ENCODE measurements around the gene DIP2C.
"Not testable (repeated sequence)": the region's sequence is repeated elsewhere in the genome, so short reads cannot be mapped to it uniquely, and the experiment has no call there.

DIP2C gene

DNA sequence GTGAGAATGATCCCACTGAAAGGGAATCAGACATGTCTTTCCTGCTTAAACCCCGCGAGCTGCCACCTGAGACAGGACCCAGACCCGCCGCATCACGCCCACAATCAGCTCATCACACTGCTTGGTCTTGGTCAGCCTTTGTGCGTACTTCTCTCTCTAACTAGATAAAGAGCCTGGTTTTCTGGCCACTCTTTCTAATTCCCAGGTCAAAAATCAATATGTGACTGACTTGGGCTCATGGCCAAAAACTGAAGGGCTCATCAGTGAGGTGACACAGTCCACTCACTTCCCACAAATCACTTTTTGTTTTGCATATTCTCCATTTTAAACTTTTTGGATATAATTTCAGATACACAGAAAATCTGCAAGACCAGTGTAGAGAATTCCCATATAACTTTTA lies 247.3 kb downstream of the DIP2C start:
- no peak for DNase-seq (ENCODE audit: low read depth)

DNA sequence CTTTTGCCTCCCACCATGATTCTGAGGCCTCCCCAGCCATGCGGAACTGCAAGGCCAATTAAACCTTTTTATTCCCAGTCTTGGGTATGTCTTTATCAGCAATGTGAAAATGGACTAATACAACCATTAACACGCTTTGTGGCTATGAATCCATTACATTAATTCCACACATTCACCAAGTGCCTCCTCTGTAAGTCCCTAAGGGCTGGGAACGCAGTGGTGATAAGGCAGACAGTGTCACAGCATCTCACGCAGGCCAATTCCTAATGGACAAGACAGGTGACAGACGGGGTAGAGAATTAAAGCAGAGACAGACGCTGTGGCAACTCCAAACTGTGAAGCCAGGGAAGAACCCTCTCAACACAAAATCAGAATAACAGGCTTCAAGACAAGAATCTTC lies 247.8 kb downstream of the DIP2C start:
- no peak for DNase-seq (ENCODE audit: low read depth)

- no peak for DNase-seq (ENCODE audit: low read depth)
These were observed 249.3 kb downstream of the DIP2C start for GRCh38 chr10:440127-440526.

GRCh38 chr10:437698-438490 lies 251.6 kb downstream of the DIP2C start:
- no peak for DNase-seq (ENCODE audit: low read depth)

DNA sequence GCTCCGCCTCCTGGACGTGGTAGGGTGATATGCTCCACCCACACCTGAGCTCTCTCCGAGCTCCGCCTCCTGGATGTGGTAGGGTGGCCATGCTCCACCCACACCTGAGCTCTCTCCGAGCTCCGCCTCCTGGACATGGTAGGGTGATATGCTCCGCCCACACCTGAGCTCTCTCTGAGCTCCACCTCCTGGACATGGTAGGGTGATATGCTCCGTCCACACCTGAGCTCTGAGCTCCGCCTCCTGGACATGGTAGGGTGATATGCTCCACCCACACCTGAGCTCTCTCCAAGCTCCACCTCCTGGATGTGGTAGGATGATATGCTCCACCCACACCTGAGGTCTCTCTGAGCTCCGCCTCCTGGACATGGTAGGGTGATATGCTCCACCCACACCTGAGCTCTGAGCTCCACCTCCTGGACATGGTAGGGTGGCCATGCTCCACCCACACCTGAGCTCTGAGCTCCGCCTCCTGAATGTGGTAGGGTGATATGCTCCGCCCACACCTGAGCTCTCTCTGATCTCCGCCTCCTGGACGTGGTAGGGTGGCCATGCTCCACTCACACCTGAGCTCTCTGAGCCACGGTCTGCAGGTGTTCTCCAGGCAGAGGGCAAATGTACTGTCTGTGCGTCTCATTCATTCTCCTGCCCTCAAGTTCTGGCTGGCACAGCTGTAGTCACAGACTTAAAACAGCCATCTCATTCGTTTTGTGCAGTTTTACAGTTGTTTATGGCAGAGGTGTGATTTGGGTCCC lies 252.4 kb downstream of the DIP2C start:
- DNase-seq (ENCODE audit: low read depth): no peak

DNA sequence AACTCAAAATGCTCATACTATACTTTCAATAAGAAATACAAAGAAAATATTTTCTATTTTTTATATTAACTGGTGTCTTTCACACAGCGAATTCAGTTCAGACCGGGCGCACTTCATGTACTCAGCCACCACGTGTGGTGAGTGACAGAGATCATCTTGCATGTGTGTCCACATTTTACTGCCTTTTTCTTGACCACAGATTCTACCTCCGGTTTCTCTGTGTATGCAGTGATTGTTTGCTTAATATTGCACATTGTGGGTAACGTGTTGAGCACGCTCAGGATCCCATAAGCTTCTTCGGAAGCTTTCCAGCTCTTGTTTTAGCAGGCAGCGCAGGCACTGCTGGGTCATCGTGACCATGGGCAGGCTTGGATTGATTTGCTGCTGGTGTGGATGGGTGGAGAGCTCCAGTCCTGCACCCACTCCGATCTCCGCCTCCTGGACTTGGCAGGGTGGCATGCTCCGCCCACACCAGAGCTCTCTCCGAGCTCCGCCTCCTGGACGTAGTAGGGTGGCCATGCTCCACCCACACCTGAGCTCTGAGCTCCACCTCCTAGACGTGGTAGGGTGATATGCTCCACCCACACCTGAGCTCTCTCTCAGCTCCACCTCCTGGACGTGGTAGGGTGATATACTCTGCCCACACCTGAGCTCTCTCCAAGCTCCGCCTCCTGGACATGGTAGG lies 253.3 kb downstream of the DIP2C start:
- no peak for DNase-seq (ENCODE audit: low read depth)

GRCh38 chr10:435397-435796 lies 254.1 kb downstream of the DIP2C start:
- DNase-seq (ENCODE audit: low read depth): no peak

DNA sequence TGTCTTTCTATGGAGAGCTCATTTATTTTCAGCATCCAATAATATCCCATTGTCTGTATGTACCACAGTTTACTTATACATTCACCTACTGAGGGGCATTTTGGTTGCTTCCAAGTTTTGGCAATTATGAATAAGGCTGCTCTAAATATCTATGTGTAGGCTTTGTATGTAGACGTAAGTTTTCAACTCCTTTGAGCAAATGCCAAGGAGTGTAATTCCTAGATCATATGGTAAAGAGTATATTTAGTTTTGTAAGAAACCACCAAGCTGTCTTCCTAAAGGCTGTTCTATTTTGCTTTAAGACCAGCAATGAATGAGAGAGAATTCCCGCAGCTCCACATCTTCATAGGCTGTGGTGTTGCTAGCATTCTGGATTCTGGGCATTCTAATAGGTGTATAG lies 259.8 kb downstream of the DIP2C start:
- no peak for DNase-seq (ENCODE audit: low read depth)

DNA sequence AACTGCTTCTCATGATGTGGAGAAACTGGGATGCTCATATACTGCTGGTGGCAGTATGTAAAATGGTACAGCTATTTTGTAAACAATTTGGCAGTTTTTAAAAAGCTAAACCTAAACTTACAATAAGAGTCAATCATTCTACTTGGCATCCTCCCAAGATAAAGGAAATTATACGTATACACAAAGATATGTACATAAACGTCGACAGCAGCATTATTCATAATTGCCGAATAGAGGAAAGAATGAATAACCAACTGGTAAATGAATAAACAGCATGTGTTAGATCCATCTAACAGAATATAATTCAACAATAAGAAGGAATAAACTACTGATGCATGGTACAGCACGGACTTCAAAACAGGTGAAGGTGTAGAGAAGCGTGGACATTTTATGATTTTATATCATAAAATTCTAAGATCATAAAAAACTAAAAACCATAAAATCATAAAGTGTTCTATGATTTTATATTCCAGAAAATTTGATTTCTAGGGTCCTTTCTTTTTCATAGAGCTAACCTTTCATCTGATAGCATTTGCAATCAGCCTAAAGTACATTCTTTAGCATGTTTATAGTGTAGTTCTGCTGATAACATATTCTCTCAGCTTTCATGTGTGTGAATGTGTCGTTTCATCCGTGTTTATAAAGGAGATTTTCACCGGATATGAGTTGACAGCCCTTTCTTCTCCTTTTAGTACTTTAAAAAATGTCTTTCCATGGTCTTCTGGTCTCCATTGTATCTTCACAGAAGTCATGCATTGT lies 261.5 kb downstream of the DIP2C start:
- DNase-seq (ENCODE audit: low read depth): no peak

DNA sequence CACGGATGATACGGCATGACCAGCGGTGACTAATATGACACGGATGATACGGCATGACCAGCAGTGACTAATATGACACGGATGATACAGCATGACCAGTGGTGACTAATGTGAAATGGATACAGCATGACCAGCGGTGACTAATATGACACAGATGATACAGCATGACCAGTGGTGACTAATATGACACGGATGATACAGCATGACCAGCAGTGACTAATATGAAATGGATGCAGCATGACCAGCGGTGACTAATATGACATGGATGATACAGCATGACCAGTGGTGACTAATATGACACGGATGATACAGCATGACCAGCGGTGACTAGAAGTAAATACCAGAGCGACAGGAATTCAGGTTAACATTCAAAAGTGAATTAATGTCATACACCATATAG lies 264.1 kb downstream of the DIP2C start:
- not testable (repeated sequence) for DNase-seq (ENCODE audit: low read depth)

- DNase-seq (ENCODE audit: low read depth): not testable (repeated sequence)
These were observed 264.7 kb downstream of the DIP2C start for GRCh38 chr10:424724-425123.

GRCh38 chr10:423178-423577 lies 266.3 kb downstream of the DIP2C start:
- DNase-seq (ENCODE audit: low read depth): no peak

DNA sequence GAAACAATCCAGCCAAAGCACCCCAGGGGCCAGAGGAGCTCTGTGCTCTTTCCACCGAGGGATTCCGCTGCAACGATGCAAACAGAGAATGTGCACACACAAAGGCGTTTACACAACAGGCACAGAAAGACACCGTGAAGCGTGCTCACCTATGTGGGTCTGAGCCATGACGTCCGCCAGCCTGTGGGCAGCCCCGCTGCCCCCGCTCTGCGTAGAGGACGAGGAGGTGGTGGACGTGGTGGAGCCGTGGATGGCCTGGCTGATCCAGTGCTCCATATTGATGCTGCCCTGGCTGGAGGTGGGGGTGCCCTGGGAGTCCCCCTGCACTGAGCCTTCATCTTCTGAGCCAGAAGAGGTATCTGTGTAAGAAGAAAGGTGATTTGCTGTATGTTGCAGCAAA lies 266.8 kb downstream of the DIP2C start:
- DNase-seq (ENCODE audit: low read depth): no peak

GRCh38 chr10:422241-422640 lies 267.2 kb downstream of the DIP2C start:
- no peak for DNase-seq (ENCODE audit: low read depth)

DNA sequence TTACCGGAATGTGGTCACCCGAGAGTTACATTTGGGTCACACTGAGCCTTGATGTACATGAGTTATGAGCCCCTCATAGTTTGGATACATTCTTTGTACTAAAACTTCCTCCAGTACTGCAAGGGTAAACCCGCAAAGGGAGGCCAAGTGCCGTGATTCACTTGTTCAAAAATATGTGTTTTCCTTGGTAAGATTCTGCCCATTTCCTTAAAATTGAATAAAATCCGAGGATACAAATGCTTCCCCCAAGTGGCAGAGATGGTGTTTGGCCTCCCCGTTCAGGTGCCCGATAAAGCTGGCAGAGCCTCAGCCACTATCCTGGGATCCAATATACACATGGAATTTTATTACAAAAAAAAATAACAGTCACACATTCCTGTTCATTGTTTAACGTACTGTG lies 268.3 kb downstream of the DIP2C start:
- DNase-seq (ENCODE audit: low read depth): no peak

DNA sequence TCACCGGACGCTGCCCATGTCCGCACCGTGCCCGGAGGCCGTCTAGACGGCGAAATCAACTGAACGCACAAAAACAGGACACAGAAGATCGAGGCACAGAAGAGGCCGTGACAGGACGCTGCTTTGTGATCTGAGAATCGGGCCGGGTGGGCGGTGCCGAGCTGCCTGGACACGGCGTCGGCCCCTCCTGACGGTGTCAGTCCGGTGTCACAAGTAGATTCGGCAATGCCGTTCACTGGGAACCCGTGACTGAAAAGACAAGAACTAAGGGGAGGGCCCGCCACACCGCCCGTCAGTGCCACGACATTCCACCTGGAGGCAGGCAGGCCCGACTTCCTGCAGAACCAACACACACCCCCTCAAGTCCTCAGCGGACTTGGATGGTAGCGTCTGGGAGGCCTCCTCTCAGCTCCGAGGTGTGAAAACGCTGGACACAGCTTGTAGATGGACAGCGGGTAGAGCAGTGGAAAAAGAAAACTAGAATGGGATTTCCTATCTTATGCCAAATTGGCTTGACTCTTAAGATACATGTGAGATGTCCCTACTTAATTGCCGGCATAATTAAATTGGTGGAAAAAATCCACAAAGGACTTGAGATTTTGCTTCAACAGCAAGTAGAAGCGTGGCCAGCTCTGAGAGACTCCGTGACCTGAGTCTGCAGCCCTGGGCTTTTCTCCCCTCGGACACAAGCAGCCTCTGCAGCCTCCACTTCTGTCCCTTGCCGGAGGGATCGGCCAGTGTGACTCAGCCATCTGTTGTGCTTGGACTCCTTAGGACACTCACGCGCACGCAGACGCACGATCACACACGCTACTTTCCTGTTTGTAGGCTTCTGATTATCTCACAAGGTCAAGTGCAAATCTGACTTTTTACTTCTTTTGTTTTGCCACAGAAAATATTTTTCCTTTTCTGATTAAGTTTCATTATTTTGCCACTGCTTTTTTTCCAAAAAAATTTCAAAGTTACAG lies 269.0 kb downstream of the DIP2C start:
- no peak for DNase-seq (ENCODE audit: low read depth)

- no peak for DNase-seq (ENCODE audit: low read depth)
These were observed 270.6 kb downstream of the DIP2C start for GRCh38 chr10:418894-419293.

DNA sequence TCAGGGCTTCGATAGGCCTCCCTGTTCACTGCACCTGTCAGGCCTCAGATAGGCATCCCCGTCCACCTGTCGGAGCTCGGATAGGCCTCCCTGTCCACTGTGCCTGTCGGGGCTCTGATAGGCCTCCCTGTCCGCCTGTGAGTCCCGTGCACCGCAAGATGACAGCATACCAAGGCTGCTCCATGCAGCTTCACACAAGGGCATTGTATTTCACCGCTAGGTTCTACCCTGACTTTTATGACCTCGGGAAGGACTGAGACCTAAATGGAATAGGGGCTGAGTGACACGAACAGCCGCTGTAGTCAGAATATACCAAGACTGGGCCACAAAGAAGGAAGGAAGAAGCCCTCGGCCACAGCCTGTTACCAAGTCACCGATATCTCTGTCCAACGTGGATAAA lies 271.2 kb downstream of the DIP2C start:
- no peak for DNase-seq (ENCODE audit: low read depth)

DNA sequence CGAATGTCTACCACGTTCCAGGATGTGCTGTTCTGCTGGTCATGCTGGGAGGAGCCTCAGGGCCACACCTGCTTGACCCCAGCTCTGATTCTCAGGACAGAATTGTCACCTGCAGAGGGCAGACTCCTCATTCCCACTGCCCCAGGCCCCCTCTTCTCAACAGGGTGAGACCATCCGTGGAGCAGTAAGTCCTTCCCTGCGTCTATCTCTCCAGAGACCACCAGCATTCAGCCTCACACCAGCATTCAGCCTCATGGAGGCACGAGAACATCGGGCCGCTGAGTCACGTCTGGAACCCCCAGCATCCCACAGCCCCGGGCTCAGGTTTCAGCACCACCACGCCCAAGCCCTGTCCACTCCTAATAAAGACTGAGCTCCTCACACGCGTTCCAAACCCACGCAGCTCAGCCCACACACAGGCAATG lies 273.4 kb downstream of the DIP2C start:
- DNase-seq (ENCODE audit: low read depth): no peak

DNA sequence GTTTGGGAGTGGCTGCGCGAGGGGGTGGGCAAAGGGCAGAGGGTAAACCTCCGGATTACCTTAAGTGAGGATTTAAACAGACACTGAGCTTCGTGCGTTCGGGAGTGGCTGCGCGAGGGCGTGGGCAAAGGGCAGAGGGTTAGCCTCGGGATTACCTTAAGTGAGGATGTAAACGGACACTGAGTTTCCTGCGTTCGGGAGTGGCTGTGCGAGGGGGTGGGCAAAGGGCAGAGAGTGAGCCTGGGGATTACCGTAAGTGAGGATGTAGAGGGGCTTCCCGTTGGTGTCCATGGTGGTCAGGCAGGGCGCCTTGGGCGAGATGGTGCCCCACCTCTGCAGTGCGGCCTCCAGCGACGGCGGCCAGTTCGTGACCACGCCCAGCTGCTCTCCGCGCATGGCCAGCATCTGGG lies 275.8 kb downstream of the DIP2C start:
- DNase-seq (ENCODE audit: low read depth): no peak

DNA sequence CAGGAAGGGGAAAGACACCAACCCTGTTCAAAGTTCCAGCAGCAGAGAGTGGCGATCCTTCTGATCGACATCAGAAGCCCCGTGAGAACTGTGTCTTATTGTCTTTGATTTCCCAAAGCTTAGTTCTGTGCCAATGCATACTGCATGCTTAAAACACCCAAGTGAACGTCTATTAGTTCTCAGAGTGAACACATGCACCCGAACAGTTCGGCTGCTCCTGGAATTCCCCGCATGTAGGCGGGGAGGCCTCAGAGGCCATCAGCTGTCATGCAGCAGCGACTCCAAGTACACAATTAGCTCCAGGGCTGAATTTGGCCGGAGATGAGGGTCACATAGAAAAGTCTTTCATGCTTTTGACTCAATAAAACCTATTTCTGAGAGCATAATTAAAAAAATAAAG lies 277.4 kb downstream of the DIP2C start:
- no peak for DNase-seq (ENCODE audit: low read depth)

All from stimulated activated CD8-positive, alpha-beta memory T cell treated with anti-CD3 and anti-CD28 coated beads, Interleukin-12 subunit alpha, Interleukin-12 subunit beta, amount 100 ng/mL, for 1 hour (primary cell).